AG10803 (cell line): ENCODE data around the gene TAF5L.

Source experiments
- DNase-seq: peaks from one replicate; pipeline ENCODE4 v3.0.0; 2010; ENCODE audit warnings: low read depth
- H3K4me3 ChIP-seq: 2 replicates; pipeline ENCODE4 v1.5.1; 2011; ENCODE audit warnings: mild to moderate bottlenecking, low read length, control low read depth
- TF ChIP-seq, protein P1 (sequence below): conservative IDR thresholded peaks from 2 replicates; pipeline ENCODE4 v1.5.1; 2011; ENCODE audit warnings: mild to moderate bottlenecking, low read length, control low read depth, inconsistent platforms

Gene TAF5L

DNA sequence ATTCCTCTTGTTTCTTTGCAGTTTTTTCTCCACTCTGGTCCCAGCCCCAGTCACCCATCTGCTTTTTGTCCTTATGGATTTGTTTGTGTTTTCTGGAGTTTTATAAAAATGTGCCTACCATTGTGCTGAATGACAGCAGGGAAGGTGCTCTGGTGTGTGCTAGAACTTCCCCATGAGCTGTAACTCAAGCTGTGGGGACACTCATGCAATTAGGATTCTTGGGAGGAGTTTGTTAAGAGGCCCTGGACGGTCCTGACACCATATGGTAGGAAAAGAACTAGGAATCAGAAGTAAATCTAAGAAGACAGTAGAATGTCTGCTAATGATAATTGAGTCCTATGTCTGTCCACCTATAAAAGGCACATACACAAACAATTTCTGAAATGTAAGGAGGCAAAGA is 27.5 kb upstream of the TAF5L start:
- DNase-seq = no peak
- no peak overlapping the region for H3K4me3 ChIP-seq
- TF ChIP-seq, protein P1, sequence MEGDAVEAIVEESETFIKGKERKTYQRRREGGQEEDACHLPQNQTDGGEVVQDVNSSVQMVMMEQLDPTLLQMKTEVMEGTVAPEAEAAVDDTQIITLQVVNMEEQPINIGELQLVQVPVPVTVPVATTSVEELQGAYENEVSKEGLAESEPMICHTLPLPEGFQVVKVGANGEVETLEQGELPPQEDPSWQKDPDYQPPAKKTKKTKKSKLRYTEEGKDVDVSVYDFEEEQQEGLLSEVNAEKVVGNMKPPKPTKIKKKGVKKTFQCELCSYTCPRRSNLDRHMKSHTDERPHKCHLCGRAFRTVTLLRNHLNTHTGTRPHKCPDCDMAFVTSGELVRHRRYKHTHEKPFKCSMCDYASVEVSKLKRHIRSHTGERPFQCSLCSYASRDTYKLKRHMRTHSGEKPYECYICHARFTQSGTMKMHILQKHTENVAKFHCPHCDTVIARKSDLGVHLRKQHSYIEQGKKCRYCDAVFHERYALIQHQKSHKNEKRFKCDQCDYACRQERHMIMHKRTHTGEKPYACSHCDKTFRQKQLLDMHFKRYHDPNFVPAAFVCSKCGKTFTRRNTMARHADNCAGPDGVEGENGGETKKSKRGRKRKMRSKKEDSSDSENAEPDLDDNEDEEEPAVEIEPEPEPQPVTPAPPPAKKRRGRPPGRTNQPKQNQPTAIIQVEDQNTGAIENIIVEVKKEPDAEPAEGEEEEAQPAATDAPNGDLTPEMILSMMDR = no peak

DNA sequence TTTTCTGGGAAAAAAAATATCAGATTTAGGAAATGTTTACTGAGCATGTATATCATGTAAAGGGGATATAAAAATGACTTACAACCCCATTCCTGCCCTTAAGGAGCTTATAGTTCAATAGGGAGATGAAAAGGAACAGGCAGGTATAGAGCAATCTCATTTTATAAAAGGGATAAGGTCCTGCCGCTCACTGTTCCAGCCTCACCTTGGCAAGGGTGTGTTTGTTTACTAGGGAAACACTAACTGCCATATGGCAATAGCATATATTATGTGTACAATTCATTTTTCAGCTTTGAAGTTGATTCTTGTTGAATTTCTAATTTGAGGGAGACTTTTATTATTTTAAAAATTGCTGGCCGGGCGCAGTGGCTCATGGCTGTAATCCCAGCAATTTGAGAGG is 25.6 kb upstream of the TAF5L start:
- TF ChIP-seq, protein P1 = no peak
- no peak overlapping the region for H3K4me3 ChIP-seq
- no peak for DNase-seq

DNA sequence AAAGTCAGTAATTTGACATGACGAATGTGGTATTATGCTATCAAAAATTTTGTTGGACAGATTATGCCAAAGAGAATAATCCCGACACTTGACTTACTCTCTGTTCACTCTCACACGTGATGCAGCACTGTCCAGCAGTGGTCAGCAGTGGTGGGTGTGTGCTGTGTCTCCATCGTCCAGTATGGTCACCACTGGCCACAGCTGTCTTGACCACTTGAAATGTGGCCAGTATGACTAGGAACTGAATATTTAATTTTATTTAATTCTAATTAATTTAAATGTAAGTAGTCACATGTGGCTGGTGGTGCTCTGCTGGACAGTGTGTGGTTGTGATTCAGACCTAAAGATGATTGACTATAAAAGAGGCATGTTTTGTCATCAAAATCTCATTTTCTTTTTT is 24.1 kb upstream of the TAF5L start:
- no peak for DNase-seq
- TF ChIP-seq, protein P1 = no peak
- H3K4me3 ChIP-seq = no peak overlapping the region

DNA sequence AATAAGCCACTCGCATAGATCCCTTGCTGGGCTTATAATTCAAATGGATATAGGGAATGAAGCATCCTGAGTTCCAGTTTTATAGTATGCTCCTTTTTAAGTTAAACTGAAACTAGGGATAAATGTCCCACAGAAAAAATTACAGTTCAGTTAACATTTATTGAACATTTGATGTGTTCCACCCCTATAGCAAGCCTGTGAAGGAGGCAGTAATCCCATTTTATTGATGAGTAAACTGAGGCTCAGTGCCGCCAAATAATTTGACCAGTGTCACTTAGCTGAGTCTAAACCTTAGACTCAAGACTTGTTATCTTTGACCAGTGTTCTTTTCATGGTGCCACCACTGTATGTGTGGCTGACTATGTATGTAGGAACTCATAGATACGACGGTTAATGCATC is 22.5 kb upstream of the TAF5L start:
- DNase-seq = no peak
- TF ChIP-seq, protein P1 = no peak
- no peak overlapping the region for H3K4me3 ChIP-seq

DNA sequence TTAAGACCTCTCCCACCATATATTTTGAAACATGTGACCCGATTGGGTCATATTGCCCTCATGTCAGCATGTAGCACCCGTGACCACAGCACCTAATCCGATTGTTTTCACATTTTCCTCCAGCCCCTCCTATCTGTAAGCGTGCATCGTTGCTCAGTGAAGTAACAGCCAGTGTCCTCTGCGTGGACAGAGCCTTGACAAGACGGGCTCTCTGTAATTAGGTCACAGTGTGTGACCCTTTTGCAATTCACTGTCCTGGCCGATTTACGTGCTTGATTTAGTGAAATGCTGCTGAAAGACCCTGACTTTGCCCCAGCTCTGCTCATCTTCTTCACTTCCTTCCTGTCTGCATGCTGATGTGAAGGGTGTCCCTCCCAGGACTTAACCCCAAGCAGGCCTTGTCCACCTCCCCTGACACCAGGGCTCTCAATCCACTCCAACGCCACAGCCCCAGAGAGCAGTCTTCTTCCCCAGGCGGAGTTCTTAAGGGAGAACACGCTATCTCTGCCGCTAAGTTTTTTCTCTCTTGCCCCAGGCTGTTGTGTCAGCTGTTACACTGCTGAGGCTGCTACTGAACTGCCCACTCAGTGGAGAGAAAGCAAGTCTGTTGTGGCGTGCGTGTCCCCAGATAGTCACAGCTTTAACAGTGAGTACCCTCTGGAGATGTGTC is 19.5 kb upstream of the TAF5L start:
- no peak for DNase-seq
- TF ChIP-seq, protein P1 = no peak
- H3K4me3 ChIP-seq = no peak overlapping the region

DNA sequence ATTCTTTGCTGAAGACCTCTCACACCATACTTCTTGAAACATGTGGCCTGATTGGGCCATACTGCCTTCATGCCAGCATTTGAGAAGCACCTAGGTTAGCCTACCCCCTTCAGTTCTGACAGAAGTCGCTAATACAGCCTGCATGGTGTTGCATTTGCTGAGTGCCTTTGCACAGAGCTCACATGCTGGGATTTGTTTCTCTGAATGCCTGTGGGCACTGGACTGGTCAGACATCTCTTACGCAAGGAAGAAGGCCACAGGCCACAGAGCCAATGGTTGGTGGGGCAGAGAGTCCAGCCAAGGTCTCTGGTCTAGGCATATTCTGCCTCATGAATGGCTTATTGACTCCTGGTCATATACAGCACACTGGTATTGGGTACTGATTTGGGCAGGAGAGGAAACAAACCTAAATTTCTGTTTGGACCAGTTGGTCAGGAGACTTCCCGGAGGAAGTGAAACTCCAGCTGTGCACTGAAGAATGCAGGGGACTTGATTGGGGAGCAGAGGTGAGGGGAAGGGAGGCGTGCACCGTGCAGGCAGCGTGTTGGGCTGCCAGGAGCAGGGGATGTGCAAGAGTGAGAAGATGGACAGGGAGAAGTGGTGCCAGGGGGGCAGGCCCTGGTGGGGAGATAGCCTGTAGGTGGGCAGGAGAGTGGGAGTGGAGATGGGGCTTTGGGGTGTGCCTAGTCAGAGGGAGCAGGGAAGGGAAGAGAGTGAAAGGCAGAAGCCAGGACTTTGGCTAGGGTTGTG is 18.2 kb upstream of the TAF5L start:
- no peak overlapping the region for H3K4me3 ChIP-seq
- TF ChIP-seq, protein P1 = no peak
- DNase-seq = peak; percentile 53

DNA sequence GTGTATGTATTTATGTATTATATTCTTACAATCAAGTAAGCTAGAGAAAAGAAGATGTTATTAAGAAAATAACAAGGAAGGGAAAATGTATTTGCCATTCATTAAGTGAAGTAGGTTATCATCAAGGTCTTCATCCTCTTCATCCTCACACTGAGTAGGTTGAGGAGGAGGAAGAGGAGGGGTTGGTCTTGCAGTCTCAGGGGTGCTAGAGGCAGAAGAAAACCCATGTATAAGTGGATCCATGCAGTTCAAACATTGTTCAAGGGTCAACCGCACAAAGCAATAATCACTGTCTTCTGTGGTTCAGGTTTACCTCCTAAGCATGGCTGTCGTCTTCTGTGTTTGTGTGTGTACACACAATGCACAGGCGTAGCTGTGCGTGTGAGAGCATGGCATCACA is 17.0 kb upstream of the TAF5L start:
- H3K4me3 ChIP-seq = no peak overlapping the region
- DNase-seq = no peak
- TF ChIP-seq, protein P1 = no peak
